ENCODE data around the gene ACSF3. TPM values are rescaled to one million over a fixed set of nuclear protein-coding genes. Genes with fewer than 3 reads are reported as not detected.
"Not testable (repeated sequence)": the region's sequence is repeated elsewhere in the genome, so short reads cannot be mapped to it uniquely, and the experiment has no call there.

The ACSF3 gene
- total RNA-seq, 1 donor from 2014 or later, result 32.0 TPM

DNA sequence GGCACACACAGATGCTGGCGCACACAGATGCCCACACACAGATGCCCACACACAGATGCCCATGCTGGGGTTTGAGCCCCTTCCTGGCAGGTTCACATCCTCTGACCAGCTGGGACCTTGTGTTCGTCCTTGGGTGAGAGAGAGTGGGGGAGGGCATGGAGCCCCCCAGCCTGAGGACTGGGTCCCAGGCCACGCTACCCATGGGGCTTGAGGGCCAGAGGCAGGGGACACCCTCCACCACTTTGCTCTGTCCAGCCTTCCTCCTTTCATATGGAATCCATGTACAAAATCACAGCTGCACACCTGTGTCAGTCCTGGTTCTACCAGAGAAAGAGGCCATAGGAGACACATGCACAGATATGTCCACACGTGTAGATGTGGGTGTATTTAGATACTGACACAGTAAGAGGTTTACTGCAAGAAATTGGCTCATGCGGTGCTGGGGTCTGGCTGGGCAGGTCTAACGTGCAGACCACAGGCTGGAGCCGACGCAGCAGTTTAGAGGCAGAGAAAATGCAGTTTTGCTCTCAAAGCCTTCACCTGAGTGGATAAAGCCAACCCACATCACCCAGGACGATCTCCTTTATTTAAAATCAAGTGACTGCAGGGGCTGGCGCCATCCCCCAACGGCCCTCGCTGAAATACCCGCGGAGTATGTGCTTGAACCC lies 95.8 kb downstream of the ACSF3 start:
- Histone ChIP-seq H3K4me1 (no peaks in the 10 kb centered on the region), H3K27me3 (no peaks in the 10 kb centered on the region), H3K4me3 (no peak overlapping the region), H3K9me3 (no peaks in the 10 kb centered on the region), H3K36me3 (no peaks in the 10 kb centered on the region), H3K27ac (no peak overlapping the region)
- TF ChIP-seq, protein P1, sequence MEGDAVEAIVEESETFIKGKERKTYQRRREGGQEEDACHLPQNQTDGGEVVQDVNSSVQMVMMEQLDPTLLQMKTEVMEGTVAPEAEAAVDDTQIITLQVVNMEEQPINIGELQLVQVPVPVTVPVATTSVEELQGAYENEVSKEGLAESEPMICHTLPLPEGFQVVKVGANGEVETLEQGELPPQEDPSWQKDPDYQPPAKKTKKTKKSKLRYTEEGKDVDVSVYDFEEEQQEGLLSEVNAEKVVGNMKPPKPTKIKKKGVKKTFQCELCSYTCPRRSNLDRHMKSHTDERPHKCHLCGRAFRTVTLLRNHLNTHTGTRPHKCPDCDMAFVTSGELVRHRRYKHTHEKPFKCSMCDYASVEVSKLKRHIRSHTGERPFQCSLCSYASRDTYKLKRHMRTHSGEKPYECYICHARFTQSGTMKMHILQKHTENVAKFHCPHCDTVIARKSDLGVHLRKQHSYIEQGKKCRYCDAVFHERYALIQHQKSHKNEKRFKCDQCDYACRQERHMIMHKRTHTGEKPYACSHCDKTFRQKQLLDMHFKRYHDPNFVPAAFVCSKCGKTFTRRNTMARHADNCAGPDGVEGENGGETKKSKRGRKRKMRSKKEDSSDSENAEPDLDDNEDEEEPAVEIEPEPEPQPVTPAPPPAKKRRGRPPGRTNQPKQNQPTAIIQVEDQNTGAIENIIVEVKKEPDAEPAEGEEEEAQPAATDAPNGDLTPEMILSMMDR (IDR thresholded peaks at IDR 0.05), result no peak
- intact Hi-C loops (cut with DNase I), result no loop called here
- no peak for ATAC-seq
- DNase-seq, result no peak

DNA sequence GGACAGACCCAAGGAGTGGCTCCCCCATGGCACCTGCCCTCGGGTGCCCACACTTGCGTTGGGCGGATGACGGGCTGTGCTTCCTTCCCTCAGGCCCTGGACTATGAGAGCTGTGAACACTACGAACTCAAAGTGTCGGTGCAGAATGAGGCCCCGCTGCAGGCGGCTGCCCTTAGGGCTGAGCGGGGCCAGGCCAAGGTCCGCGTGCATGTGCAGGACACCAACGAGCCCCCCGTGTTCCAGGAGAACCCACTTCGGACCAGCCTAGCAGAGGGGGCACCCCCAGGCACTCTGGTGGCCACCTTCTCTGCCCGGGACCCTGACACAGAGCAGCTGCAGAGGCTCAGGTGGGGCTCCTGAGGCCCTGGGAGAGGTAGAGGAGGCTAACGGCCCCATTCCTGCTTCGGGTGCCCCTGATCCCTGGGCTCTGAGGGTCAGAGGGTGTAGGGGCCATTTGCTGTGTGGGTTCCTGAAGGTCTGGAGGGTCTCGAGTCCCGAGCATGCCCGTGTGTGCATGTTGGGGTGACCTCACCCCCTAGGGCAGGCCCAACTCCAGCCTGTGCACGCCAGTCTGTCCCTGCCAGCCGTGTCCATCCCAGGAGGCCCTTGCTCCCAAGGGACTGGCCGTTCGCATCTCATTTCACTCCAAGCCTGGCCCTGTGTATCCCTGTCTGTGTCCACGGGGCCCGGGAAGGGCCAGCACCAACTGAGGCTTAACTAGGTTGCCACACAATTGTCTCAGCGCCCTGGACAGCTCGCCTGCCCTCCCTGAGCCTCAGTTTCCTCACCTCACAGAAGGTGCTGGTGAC lies 96.7 kb downstream of the ACSF3 start:
- no peak for ATAC-seq
- Histone ChIP-seq H3K27ac (no peak overlapping the region), H3K36me3 (no peaks in the 10 kb centered on the region), H3K9me3 (no peaks in the 10 kb centered on the region), H3K4me3 (no peak overlapping the region), H3K27me3 (no peaks in the 10 kb centered on the region), H3K4me1 (no peaks in the 10 kb centered on the region)
- TF ChIP-seq, protein P1 (IDR thresholded peaks at IDR 0.05), result no peak
- intact Hi-C loops (cut with DNase I), result no loop called here
- peak; percentile 63 for DNase-seq

DNA sequence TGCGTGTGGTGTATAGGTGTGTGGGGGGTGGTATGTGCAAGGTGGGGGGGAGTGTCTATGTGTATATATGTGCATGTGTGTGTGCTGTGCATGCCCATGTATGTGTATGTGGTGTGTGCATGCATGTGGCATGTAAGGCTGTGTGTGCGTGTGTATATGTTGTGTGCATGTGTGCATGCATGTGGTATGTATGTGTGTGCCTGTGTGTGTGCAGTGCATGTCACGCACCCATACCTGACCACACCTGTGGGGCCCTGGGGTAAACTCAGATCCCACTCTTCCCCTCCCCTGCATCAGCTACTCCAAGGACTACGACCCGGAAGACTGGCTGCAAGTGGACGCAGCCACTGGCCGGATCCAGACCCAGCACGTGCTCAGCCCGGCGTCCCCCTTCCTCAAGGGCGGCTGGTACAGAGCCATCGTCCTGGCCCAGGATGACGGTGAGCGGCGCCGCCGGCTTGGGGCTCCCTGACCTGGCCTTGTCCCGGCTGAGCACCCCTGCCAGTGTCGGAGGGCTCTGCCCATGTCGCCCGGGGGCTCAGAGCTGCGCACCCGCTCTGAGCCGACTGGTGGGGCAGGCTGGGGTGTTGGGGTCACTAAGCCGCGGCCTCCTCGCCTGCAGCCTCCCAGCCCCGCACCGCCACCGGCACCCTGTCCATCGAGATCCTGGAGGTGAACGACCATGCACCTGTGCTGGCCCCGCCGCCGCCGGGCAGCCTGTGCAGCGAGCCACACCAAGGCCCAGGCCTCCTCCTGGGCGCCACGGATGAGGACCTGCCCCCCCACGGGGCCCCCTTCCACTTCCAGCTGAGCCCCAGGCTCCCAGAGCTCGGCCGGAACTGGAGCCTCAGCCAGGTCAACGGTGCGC lies 97.6 kb downstream of the ACSF3 start:
- H3K27ac ChIP-seq, result no peak overlapping the region
- intact Hi-C loops (cut with DNase I), result no loop called here
- no peaks in the 10 kb centered on the region for H3K36me3 ChIP-seq
- H3K4me3 ChIP-seq, result no peak overlapping the region
- TF ChIP-seq, protein P1 (IDR thresholded peaks at IDR 0.05), result no peak
- H3K4me1 ChIP-seq, result no peaks in the 10 kb centered on the region
- no peaks in the 10 kb centered on the region for H3K9me3 ChIP-seq
- H3K27me3 ChIP-seq, result no peaks in the 10 kb centered on the region
- DNase-seq, result peak; percentile 67
- no peak for ATAC-seq

DNA sequence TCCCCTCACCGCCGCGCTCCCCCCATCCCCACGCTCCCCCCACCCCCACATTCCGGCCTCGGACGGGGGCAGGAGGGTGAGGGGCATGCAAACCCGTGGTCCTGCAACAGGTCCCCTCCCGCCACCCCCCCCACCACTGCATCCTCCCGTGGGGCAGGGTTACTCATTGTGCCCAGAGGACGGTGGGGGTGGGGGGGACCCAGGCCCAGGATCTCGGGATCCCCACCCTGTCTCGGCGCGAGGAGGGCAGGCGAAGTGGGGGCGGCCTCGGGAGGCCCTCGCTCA lies 98.2 kb downstream of the ACSF3 start:
- no peak for DNase-seq
- peak overlapping the region; percentile 51 for H3K4me3 ChIP-seq
- no peaks in the 10 kb centered on the region for H3K27me3 ChIP-seq
- H3K4me1 ChIP-seq, result no peaks in the 10 kb centered on the region
- no peaks in the 10 kb centered on the region for H3K36me3 ChIP-seq
- TF ChIP-seq, protein P1 (IDR thresholded peaks at IDR 0.05), result no peak
- H3K9me3 ChIP-seq, result no peaks in the 10 kb centered on the region
- H3K27ac ChIP-seq, result no peak overlapping the region
- intact Hi-C loops (cut with DNase I), result no loop called here
- ATAC-seq, result no peak

DNA sequence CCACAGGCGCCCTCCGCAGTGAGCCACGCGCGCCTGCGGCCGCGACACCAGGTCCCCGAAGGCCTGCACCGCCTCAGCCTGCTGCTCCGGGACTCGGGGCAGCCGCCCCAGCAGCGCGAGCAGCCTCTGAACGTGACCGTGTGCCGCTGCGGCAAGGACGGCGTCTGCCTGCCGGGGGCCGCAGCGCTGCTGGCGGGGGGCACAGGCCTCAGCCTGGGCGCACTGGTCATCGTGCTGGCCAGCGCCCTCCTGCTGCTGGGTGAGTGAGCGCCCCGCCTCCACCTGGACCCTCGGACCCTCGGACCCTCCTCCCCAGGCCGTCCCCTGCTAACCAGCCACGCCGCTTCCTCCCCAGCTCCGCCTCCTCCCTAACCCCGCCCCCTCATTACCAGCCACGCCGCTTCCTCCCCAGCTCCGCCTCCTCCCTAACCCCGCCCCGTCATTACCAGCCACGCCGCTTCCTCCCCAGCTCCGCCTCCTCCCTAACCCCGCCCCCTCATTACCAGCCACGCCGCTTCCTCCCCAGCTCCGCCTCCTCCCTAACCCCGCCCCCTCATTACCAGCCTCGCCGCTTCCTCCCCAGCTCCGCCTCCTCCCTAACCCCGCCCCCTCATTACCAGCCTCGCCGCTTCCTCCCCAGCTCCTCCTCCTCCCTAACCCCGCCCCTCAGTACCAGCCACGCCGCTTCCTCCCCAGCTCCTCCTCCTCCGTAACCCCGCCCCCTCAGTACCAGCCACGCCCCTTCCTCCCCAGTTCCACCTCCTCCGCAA lies 98.7 kb downstream of the ACSF3 start:
- H3K4me1 ChIP-seq; H3K27me3 ChIP-seq; H3K27ac ChIP-seq; H3K36me3 ChIP-seq; intact Hi-C loops (cut with DNase I); H3K9me3 ChIP-seq: not testable (repeated sequence)
- DNase-seq (peak; percentile 93), ATAC-seq (peak; percentile 27)
- peak overlapping the region; percentile 51 for H3K4me3 ChIP-seq

Data from upper lobe of right lung (tissue), 1 donor.